GM23338 (cell line): ENCODE data around the gene PI4K2A. TPM values are rescaled to one million over a fixed set of nuclear protein-coding genes. Genes with fewer than 3 reads are reported as not detected.

Experiments
- ATAC-seq: fragments of 200-7000 bp; cut with Tn5 transposase; 3 replicates; pipeline ENCODE4 v1.9.1; 2020
- DNase-seq: peaks from one replicate; pipeline ENCODE4 v3.0.0-alpha.2; 2015; ENCODE audit warnings: low spot score
- H2AFZ ChIP-seq: fragments of 200-600 bp; sonication (generic); 2 replicates; pipeline ENCODE4 v1.8.0; 2016; ENCODE audit warnings: antibody characterized with exemption, mild to moderate bottlenecking, moderate library complexity
- H3F3A ChIP-seq: fragments of 200-600 bp; sonication (generic); replicated peaks from 2 replicates; pipeline ENCODE4 v1.8.0; 2017; ENCODE audit warnings: antibody characterized with exemption, mixed run types, low read depth
- H3K27ac ChIP-seq: fragments of 200-600 bp; sonication (generic); 2 replicates; pipeline ENCODE4 v1.6.1; 2016; ENCODE audit warnings: low read depth
- H3K27me3 ChIP-seq: fragments of 200-600 bp; sonication (generic); 2 replicates; pipeline ENCODE4 v1.8.0; 2016; ENCODE audit warnings: mild to moderate bottlenecking, mixed run types, moderate library complexity; ENCODE audit not compliant: insufficient read depth
- H3K36me3 ChIP-seq: fragments of 200-600 bp; sonication (generic); 2 replicates; pipeline ENCODE4 v1.8.0; 2016; ENCODE audit warnings: mild to moderate bottlenecking; ENCODE audit not compliant: insufficient read depth
- H3K4me1 ChIP-seq: fragments of 200-600 bp; sonication (generic); 2 replicates; pipeline ENCODE4 v1.8.0; 2016; ENCODE audit warnings: mild to moderate bottlenecking, moderate library complexity; ENCODE audit not compliant: insufficient read depth
- H3K4me2 ChIP-seq: fragments of 200-600 bp; sonication (generic); 2 replicates; pipeline ENCODE4 v1.7.1; 2017; ENCODE audit warnings: mixed run types
- H3K4me3 ChIP-seq: fragments of 200-600 bp; sonication (generic); 2 replicates; pipeline ENCODE4 v1.6.1; 2016; ENCODE audit warnings: mixed run types
- H3K79me2 ChIP-seq: fragments of 200-600 bp; sonication (generic); replicated peaks from 2 replicates; pipeline ENCODE4 v1.8.0; 2017; ENCODE audit warnings: mild to moderate bottlenecking; ENCODE audit not compliant: insufficient read depth
- H3K9me2 ChIP-seq: fragments of 200-600 bp; sonication (generic); 2 replicates; pipeline ENCODE4 v1.8.0; 2017; ENCODE audit not compliant: insufficient read depth
- H4K20me1 ChIP-seq: fragments of 200-600 bp; sonication (generic); replicated peaks from 2 replicates; pipeline ENCODE4 v1.8.0; 2017; ENCODE audit warnings: mild to moderate bottlenecking; ENCODE audit not compliant: insufficient read depth
- H3K27ac Mint-ChIP-seq: 2 replicates; pipeline ENCODE4 v1.8.0; 2020; ENCODE audit warnings: inconsistent platforms, mild to moderate bottlenecking, moderate library complexity, mixed read lengths
- H3K27me3 Mint-ChIP-seq: 3 replicates; pipeline ENCODE4 v1.8.0; 2022; ENCODE audit warnings: low read depth, mild to moderate bottlenecking, moderate library complexity, mixed read lengths, inconsistent platforms; ENCODE audit not compliant: insufficient read depth, poor library complexity
- H3K36me3 Mint-ChIP-seq: 3 replicates; pipeline ENCODE4 v1.8.0; 2021; ENCODE audit warnings: low read depth, mild to moderate bottlenecking, inconsistent platforms, moderate library complexity, mixed read lengths
- H3K4me1 Mint-ChIP-seq: 3 replicates; pipeline ENCODE4 v1.8.0; 2020; ENCODE audit warnings: mild to moderate bottlenecking, inconsistent platforms, mixed read lengths
- H3K4me3 Mint-ChIP-seq: 3 replicates; pipeline ENCODE4 v1.8.0; 2021; ENCODE audit warnings: moderate library complexity, mild to moderate bottlenecking, inconsistent platforms, mixed read lengths
- H3K9me3 Mint-ChIP-seq: 3 replicates; pipeline ENCODE4 v1.8.0; 2020; ENCODE audit warnings: moderate library complexity, mild to moderate bottlenecking, inconsistent platforms, mixed read lengths
- CREB1 ChIP-seq: fragments of 250-450 bp; sonication (Bioruptor Pico); IDR thresholded peaks from 2 replicates; pipeline ENCODE4 v1.5.0; 2020; ENCODE audit warnings: low read depth, mild to moderate bottlenecking, moderate library complexity
- EZH2 ChIP-seq: fragments of 200-600 bp; sonication (generic); IDR thresholded peaks from one replicate; pipeline ENCODE4 v1.8.0; 2017; ENCODE audit warnings: antibody characterized with exemption, mild to moderate bottlenecking, low read depth; ENCODE audit not compliant: unreplicated experiment
- EZH2phosphoT487 ChIP-seq: fragments of 200-600 bp; sonication (generic); IDR thresholded peaks from one replicate; pipeline ENCODE4 v1.8.1; 2018; ENCODE audit warnings: antibody characterized with exemption; ENCODE audit not compliant: unreplicated experiment
- JUNB ChIP-seq: IDR thresholded peaks from one replicate; pipeline ENCODE4 v1.6.1; 2016; ENCODE audit warnings: antibody characterized with exemption; ENCODE audit not compliant: unreplicated experiment
- REST ChIP-seq: IDR thresholded peaks from one replicate; pipeline ENCODE4 v1.6.1; 2018; ENCODE audit warnings: antibody characterized with exemption; ENCODE audit not compliant: unreplicated experiment
- STAT1 ChIP-seq: IDR thresholded peaks from one replicate; pipeline ENCODE4 v1.6.1; 2016; ENCODE audit warnings: antibody characterized with exemption; ENCODE audit not compliant: unreplicated experiment
- ZNF114 ChIP-seq: fragments of 250-450 bp; sonication (Bioruptor Pico); IDR thresholded peaks from 2 replicates; pipeline ENCODE4 v1.5.0; 2020; ENCODE audit warnings: mild to moderate bottlenecking, moderate library complexity
- ZNF331 ChIP-seq: fragments of 250-450 bp; sonication (Bioruptor Pico); IDR thresholded peaks from 2 replicates; pipeline ENCODE4 v1.5.0; 2020; ENCODE audit warnings: low read depth, mild to moderate bottlenecking, moderate library complexity
- polyA plus RNA-seq: library from polyadenylated mRNA; unstranded; fragments of >200 nt; fragmentation: Nextera tagmentation; extraction: Ambion mirVana; gene quantifications from 2 replicates; pipeline ENCODE4 v1.2.1, GENCODE V29; 2016
- total RNA-seq: library from RNA; depleted of rRNA; stranded (reverse); fragments of >200 nt; shearing (Covaris generic); gene quantifications from 2 replicates; pipeline ENCODE4 v1.2.3, GENCODE V29; 2014
- TF ChIP-seq, protein P1 (sequence below): fragments of 250-450 bp; sonication (Bioruptor Pico); IDR thresholded peaks from 2 replicates; pipeline ENCODE4 v1.5.0; 2020; ENCODE audit warnings: mild to moderate bottlenecking, moderate library complexity
- TF ChIP-seq, protein P2 (sequence below), 2 experiments: fragments of 200-600 bp in 1 of 2; sonication (generic) in 1 of 2; conservative IDR thresholded peaks; 2 replicates each; pipeline versions ENCODE4 v1.5.1 to v1.6.1; 2016 to 2017; ENCODE audit warnings: antibody characterized with exemption in 2 of 2, low read depth in 2 of 2, mild to moderate bottlenecking in 2 of 2, moderate library complexity in 1 of 2
- TF ChIP-seq, protein P3 (sequence below): IDR thresholded peaks from 2 replicates; pipeline ENCODE4 v1.6.1; 2016; ENCODE audit warnings: antibody characterized with exemption

The PI4K2A gene
- total and polyA plus RNA-seq, 2 experiments from 2014 or later = 8.1 to 29.2 TPM

DNA sequence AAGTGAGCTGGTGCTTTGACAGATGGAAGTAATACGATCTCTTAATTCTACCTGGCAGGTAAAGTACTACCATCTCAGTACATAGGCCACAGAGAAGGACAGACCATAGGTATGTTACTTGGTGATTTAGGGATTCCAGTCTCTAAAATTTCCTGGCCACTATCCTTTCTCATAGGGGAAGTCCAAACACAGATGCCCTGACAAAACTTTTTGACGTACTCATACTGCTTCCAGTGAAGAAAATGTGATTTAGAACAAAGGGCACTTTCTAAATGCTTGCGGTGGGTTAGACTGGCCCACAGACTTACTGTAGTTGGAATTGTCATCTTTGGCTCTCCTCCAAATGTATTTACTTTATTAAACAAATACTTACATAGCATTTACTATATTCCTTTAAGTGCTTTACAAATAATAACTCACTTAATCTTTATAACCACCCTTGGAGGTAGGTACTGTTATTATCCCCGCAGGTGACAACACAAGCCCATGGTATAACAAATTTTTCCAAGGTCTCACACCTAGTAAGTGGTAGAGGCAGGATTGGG is 3.0 kb downstream of the PI4K2A start (continued):
- TF ChIP-seq, protein P1, sequence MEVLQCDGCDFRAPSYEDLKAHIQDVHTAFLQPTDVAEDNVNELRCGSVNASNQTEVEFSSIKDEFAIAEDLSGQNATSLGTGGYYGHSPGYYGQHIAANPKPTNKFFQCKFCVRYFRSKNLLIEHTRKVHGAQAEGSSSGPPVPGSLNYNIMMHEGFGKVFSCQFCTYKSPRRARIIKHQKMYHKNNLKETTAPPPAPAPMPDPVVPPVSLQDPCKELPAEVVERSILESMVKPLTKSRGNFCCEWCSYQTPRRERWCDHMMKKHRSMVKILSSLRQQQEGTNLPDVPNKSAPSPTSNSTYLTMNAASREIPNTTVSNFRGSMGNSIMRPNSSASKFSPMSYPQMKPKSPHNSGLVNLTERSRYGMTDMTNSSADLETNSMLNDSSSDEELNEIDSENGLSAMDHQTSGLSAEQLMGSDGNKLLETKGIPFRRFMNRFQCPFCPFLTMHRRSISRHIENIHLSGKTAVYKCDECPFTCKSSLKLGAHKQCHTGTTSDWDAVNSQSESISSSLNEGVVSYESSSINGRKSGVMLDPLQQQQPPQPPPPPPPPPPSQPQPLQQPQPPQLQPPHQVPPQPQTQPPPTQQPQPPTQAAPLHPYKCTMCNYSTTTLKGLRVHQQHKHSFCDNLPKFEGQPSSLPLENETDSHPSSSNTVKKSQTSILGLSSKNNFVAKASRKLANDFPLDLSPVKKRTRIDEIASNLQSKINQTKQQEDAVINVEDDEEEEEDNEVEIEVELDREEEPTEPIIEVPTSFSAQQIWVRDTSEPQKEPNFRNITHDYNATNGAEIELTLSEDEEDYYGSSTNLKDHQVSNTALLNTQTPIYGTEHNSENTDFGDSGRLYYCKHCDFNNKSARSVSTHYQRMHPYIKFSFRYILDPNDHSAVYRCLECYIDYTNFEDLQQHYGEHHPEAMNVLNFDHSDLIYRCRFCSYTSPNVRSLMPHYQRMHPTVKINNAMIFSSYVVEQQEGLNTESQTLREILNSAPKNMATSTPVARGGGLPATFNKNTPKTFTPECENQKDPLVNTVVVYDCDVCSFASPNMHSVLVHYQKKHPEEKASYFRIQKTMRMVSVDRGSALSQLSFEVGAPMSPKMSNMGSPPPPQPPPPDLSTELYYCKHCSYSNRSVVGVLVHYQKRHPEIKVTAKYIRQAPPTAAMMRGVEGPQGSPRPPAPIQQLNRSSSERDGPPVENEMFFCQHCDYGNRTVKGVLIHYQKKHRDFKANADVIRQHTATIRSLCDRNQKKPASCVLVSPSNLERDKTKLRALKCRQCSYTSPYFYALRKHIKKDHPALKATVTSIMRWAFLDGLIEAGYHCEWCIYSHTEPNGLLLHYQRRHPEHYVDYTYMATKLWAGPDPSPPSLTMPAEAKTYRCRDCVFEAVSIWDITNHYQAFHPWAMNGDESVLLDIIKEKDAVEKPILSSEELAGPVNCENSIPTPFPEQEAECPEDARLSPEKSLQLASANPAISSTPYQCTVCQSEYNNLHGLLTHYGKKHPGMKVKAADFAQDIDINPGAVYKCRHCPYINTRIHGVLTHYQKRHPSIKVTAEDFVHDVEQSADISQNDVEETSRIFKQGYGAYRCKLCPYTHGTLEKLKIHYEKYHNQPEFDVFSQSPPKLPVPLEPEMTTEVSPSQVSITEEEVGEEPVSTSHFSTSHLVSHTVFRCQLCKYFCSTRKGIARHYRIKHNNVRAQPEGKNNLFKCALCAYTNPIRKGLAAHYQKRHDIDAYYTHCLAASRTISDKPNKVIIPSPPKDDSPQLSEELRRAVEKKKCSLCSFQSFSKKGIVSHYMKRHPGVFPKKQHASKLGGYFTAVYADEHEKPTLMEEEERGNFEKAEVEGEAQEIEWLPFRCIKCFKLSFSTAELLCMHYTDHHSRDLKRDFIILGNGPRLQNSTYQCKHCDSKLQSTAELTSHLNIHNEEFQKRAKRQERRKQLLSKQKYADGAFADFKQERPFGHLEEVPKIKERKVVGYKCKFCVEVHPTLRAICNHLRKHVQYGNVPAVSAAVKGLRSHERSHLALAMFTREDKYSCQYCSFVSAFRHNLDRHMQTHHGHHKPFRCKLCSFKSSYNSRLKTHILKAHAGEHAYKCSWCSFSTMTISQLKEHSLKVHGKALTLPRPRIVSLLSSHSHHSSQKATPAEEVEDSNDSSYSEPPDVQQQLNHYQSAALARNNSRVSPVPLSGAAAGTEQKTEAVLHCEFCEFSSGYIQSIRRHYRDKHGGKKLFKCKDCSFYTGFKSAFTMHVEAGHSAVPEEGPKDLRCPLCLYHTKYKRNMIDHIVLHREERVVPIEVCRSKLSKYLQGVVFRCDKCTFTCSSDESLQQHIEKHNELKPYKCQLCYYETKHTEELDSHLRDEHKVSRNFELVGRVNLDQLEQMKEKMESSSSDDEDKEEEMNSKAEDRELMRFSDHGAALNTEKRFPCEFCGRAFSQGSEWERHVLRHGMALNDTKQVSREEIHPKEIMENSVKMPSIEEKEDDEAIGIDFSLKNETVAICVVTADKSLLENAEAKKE (CRISPR knock-in tag) = no peak
- TF ChIP-seq CREB1 (CRISPR knock-in tag) = no peak
- no peak for TF ChIP-seq ZNF331 (CRISPR knock-in tag)
- TF ChIP-seq EZH2 = no peak
- TF ChIP-seq ZNF114 (CRISPR knock-in tag) = no peak

DNA sequence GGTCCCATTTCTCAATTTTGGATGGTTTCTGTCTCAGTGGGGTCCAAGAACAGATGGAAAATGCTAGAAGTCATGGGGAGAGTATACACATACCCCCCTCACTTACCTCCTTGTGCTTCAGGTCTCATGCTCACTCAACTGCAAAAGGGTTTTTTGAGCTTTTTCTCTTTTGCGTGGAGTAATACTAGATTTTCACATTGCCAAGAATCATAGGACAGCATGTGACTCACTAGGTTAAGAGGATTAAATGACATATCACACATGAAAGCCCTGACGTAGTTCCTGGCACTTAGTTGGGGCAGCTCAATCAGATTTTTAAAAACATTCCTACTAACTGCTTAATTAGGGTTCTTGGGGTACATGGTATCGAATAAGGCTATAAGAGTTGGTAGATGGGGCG is 4.5 kb downstream of the PI4K2A start:
- H3K27me3 ChIP-seq = no peaks in the 10 kb centered on the region
- peaks cover 43% of the 10 kb centered on the region for H3K4me1 Mint-ChIP-seq
- H3K79me2 ChIP-seq = peaks cover 75% of the 10 kb centered on the region
- no peak overlapping the region for H3K4me2 ChIP-seq
- peaks cover 32% of the 10 kb centered on the region; the same call in 1 of the 2 replicates for H3K4me1 ChIP-seq
- H3K4me3 ChIP-seq = no peak overlapping the region
- H3K36me3 Mint-ChIP-seq = peaks cover 31% of the 10 kb centered on the region
- H3K36me3 ChIP-seq = peaks cover 5% of the 10 kb centered on the region
- no peak for DNase-seq
- no peaks in the 10 kb centered on the region for H3K9me2 ChIP-seq
- peaks cover 8% of the 10 kb centered on the region for H3K27me3 Mint-ChIP-seq
- no peaks in the 10 kb centered on the region for H3F3A ChIP-seq
- H3K9me3 Mint-ChIP-seq = peaks cover 2% of the 10 kb centered on the region; the same call in 1 of the 3 replicates
- no peak for ATAC-seq
- H2AFZ ChIP-seq = no peak overlapping the region
- no peak overlapping the region for H3K27ac Mint-ChIP-seq
- H3K27ac ChIP-seq = no peak overlapping the region
- H4K20me1 ChIP-seq = peaks cover 30% of the 10 kb centered on the region
- no peak overlapping the region; the same call in 2 of the 3 replicates for H3K4me3 Mint-ChIP-seq
- no peak for TF ChIP-seq EZH2
- TF ChIP-seq STAT1 = no peak
- TF ChIP-seq ZNF331 (CRISPR knock-in tag) = no peak
- TF ChIP-seq REST = no peak
- TF ChIP-seq, protein P2, sequence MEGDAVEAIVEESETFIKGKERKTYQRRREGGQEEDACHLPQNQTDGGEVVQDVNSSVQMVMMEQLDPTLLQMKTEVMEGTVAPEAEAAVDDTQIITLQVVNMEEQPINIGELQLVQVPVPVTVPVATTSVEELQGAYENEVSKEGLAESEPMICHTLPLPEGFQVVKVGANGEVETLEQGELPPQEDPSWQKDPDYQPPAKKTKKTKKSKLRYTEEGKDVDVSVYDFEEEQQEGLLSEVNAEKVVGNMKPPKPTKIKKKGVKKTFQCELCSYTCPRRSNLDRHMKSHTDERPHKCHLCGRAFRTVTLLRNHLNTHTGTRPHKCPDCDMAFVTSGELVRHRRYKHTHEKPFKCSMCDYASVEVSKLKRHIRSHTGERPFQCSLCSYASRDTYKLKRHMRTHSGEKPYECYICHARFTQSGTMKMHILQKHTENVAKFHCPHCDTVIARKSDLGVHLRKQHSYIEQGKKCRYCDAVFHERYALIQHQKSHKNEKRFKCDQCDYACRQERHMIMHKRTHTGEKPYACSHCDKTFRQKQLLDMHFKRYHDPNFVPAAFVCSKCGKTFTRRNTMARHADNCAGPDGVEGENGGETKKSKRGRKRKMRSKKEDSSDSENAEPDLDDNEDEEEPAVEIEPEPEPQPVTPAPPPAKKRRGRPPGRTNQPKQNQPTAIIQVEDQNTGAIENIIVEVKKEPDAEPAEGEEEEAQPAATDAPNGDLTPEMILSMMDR (conservative IDR thresholded peaks at IDR 0.05; ENCODE audit: low read depth in 2 of 2) = no peak
- no peak for TF ChIP-seq JUNB
- no peak for TF ChIP-seq EZH2phosphoT487
- TF ChIP-seq, protein P3, sequence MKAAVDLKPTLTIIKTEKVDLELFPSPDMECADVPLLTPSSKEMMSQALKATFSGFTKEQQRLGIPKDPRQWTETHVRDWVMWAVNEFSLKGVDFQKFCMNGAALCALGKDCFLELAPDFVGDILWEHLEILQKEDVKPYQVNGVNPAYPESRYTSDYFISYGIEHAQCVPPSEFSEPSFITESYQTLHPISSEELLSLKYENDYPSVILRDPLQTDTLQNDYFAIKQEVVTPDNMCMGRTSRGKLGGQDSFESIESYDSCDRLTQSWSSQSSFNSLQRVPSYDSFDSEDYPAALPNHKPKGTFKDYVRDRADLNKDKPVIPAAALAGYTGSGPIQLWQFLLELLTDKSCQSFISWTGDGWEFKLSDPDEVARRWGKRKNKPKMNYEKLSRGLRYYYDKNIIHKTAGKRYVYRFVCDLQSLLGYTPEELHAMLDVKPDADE = no peak
